H9 (cell line): Measurements from ENCODE around the gene RUNX2. TPM values are rescaled to one million over a fixed set of nuclear protein-coding genes. Genes with fewer than 3 reads are reported as not detected.

ENCODE experiments used
- DNase-seq: peaks from one replicate; pipeline ENCODE4 v3.0.0-alpha.2; 2017
- H2AFZ ChIP-seq: one replicate; pipeline ENCODE4 v1.6.1; 2013; ENCODE audit warnings: mild to moderate bottlenecking, low read length, control low read depth, moderate library complexity
- H2AK5ac ChIP-seq: 2 replicates; pipeline ENCODE4 v1.6.1; 2013; ENCODE audit warnings: low read length, control low read depth, mixed read lengths; ENCODE audit not compliant: insufficient read length
- H2BK120ac ChIP-seq: one replicate; pipeline ENCODE4 v1.6.1; 2013; ENCODE audit warnings: low read depth, mild to moderate bottlenecking, low read length, control low read depth, inconsistent platforms; ENCODE audit not compliant: poor library complexity, severe bottlenecking
- H2BK12ac ChIP-seq: 2 replicates; pipeline ENCODE4 v1.6.1; 2013; ENCODE audit warnings: low read length, control low read depth, mixed read lengths, low read depth; ENCODE audit not compliant: insufficient read length
- H2BK15ac ChIP-seq: 2 replicates; pipeline ENCODE4 v1.6.1; 2013; ENCODE audit warnings: low read depth, low read length, control low read depth
- H2BK20ac ChIP-seq: one replicate; pipeline ENCODE4 v1.6.1; 2013; ENCODE audit warnings: low read depth, mild to moderate bottlenecking, low read length, control low read depth, inconsistent platforms; ENCODE audit not compliant: poor library complexity, severe bottlenecking
- H2BK5ac ChIP-seq: 2 replicates; pipeline ENCODE4 v1.6.1; 2013; ENCODE audit warnings: low read length, control low read depth, mixed read lengths; ENCODE audit not compliant: insufficient read length
- H3K14ac ChIP-seq: 2 replicates; pipeline ENCODE4 v1.6.1; 2013; ENCODE audit warnings: low read length, control low read depth; ENCODE audit not compliant: insufficient read depth
- H3K18ac ChIP-seq: 2 replicates; pipeline ENCODE4 v1.6.1; 2013; ENCODE audit warnings: low read depth, mild to moderate bottlenecking, mixed read lengths, low read length, control low read depth; ENCODE audit not compliant: insufficient read length
- H3K23ac ChIP-seq: 2 replicates; pipeline ENCODE4 v1.6.1; 2013; ENCODE audit warnings: low read length, control low read depth, mixed read lengths, low read depth; ENCODE audit not compliant: insufficient read length
- H3K23me2 ChIP-seq: 2 replicates; pipeline ENCODE4 v1.6.1; 2013; ENCODE audit warnings: low read depth, mild to moderate bottlenecking, mixed read lengths, low read length, control low read depth; ENCODE audit not compliant: insufficient read length, poor library complexity, severe bottlenecking
- H3K27ac ChIP-seq: 2 replicates; pipeline ENCODE4 v1.5.1; 2013; ENCODE audit warnings: low read length, control low read depth, mixed read lengths, low read depth; ENCODE audit not compliant: insufficient read length
- H3K27me3 ChIP-seq: 2 replicates; pipeline ENCODE4 v1.6.1; 2013; ENCODE audit warnings: low read length, control low read depth, inconsistent platforms; ENCODE audit not compliant: insufficient read depth
- H3K4ac ChIP-seq: 2 replicates; pipeline ENCODE4 v1.6.1; 2013; ENCODE audit warnings: low read depth, mild to moderate bottlenecking, control low read depth, inconsistent platforms, low read length, moderate library complexity
- H3K4me1 ChIP-seq: 2 replicates; pipeline ENCODE4 v1.6.1; 2013; ENCODE audit warnings: low read length, control low read depth, inconsistent platforms; ENCODE audit not compliant: insufficient read depth
- H3K4me2 ChIP-seq: 2 replicates; pipeline ENCODE4 v1.6.1; 2013; ENCODE audit warnings: low read length, control low read depth, mixed read lengths; ENCODE audit not compliant: insufficient read length, insufficient read depth
- H3K56ac ChIP-seq: 2 replicates; pipeline ENCODE4 v1.6.1; 2013; ENCODE audit warnings: low read depth, mild to moderate bottlenecking, mixed read lengths, low read length, control low read depth; ENCODE audit not compliant: insufficient read length
- H3K79me1 ChIP-seq: 2 replicates; pipeline ENCODE4 v1.6.1; 2013; ENCODE audit warnings: low read depth, mild to moderate bottlenecking, moderate library complexity, low read length, control low read depth, inconsistent platforms; ENCODE audit not compliant: insufficient read depth, poor library complexity, severe bottlenecking
- H3K79me2 ChIP-seq: 2 replicates; pipeline ENCODE4 v1.6.1; 2013; ENCODE audit warnings: low read length, control low read depth, inconsistent platforms; ENCODE audit not compliant: insufficient read depth
- H3K9ac ChIP-seq: 2 replicates; pipeline ENCODE4 v1.6.1; 2013; ENCODE audit warnings: low read length, control low read depth, mixed read lengths; ENCODE audit not compliant: insufficient read length; ENCODE audit errors: extremely low read depth
- H3K9me3 ChIP-seq: one replicate; pipeline ENCODE4 v1.6.1; 2013; ENCODE audit warnings: low read depth, low read length, inconsistent platforms; ENCODE audit not compliant: control insufficient read depth
- H3T11ph ChIP-seq: one replicate; pipeline ENCODE4 v1.6.1; 2013; ENCODE audit warnings: mild to moderate bottlenecking, low read length, control low read depth, inconsistent platforms
- H4K20me1 ChIP-seq: one replicate; pipeline ENCODE4 v1.6.1; 2013; ENCODE audit not compliant: control insufficient read depth, insufficient read length, insufficient read depth
- H4K5ac ChIP-seq: 2 replicates; pipeline ENCODE4 v1.6.1; 2013; ENCODE audit warnings: low read depth, mild to moderate bottlenecking, mixed read lengths, low read length, control low read depth; ENCODE audit not compliant: insufficient read length
- H4K8ac ChIP-seq: replicated peaks from 2 replicates; pipeline ENCODE4 v1.6.1; 2013; ENCODE audit warnings: low read length, control low read depth, mixed read lengths, low read depth; ENCODE audit not compliant: insufficient read length
- H4K91ac ChIP-seq: 2 replicates; pipeline ENCODE4 v1.6.1; 2013; ENCODE audit warnings: low read depth, mild to moderate bottlenecking, moderate library complexity, mixed read lengths, low read length, control low read depth; ENCODE audit not compliant: insufficient read length
- H3K27ac Mint-ChIP-seq, 3 experiments: 2 replicates in 2 of 3; 3 replicates in 1 of 3; pipeline ENCODE4 v1.8.0; 2020 to 2021; ENCODE audit warnings: mixed read lengths in 3 of 3, mild to moderate bottlenecking in 1 of 3, moderate library complexity in 1 of 3
- H3K27me3 Mint-ChIP-seq: 2 replicates; pipeline ENCODE4 v1.8.0; 2021; ENCODE audit warnings: low read depth, mild to moderate bottlenecking, moderate library complexity, mixed read lengths
- H3K36me3 Mint-ChIP-seq, 3 experiments: 2 replicates in 2 of 3; 3 replicates in 1 of 3; pipeline ENCODE4 v1.8.0; 2020 to 2021; ENCODE audit warnings: low read depth in 3 of 3, mixed read lengths in 3 of 3; ENCODE audit not compliant: insufficient read depth in 1 of 3
- H3K4me1 Mint-ChIP-seq, 2 experiments: 2 replicates each; pipeline ENCODE4 v1.8.0; 2020; ENCODE audit warnings: mixed read lengths in 2 of 2
- H3K4me3 Mint-ChIP-seq, 2 experiments: 2 replicates in 1 of 2; 3 replicates in 1 of 2; pipeline ENCODE4 v1.8.0; 2020 to 2021; ENCODE audit warnings: mild to moderate bottlenecking in 2 of 2, mixed read lengths in 2 of 2, moderate library complexity in 1 of 2
- H3K9me3 Mint-ChIP-seq, 2 experiments: 2 replicates in 1 of 2; 3 replicates in 1 of 2; pipeline ENCODE4 v1.8.0; 2020; ENCODE audit warnings: mild to moderate bottlenecking in 2 of 2, mixed read lengths in 2 of 2, moderate library complexity in 1 of 2
- WGBS: extraction: QIAGEN DNeasy Blood & Tissue Kit; methylation state at CpG from one replicate; pipeline ENCODE4 v1.1.7; 2013; ENCODE audit warnings: missing lambda C conversion rate, low lambda C conversion rate, mixed read lengths; ENCODE audit not compliant: insufficient read length; ENCODE audit errors: extremely low coverage; 5-methylcytosine and 5-hydroxymethylcytosine counted together
- total RNA-seq: library from RNA; stranded (reverse); gene quantifications from 2 replicates; pipeline ENCODE4 v1.2.1, GENCODE V29; 2021
- TF ChIP-seq, protein P1 (sequence below): fragments of 200-600 bp; sonication (generic); conservative IDR thresholded peaks from 3 replicates; pipeline ENCODE4 v1.8.0; 2021; ENCODE audit warnings: antibody characterized with exemption, mild to moderate bottlenecking

The RUNX2 gene
- total RNA-seq, 1 experiment from 2014 or later: 0.15 TPM

DNA sequence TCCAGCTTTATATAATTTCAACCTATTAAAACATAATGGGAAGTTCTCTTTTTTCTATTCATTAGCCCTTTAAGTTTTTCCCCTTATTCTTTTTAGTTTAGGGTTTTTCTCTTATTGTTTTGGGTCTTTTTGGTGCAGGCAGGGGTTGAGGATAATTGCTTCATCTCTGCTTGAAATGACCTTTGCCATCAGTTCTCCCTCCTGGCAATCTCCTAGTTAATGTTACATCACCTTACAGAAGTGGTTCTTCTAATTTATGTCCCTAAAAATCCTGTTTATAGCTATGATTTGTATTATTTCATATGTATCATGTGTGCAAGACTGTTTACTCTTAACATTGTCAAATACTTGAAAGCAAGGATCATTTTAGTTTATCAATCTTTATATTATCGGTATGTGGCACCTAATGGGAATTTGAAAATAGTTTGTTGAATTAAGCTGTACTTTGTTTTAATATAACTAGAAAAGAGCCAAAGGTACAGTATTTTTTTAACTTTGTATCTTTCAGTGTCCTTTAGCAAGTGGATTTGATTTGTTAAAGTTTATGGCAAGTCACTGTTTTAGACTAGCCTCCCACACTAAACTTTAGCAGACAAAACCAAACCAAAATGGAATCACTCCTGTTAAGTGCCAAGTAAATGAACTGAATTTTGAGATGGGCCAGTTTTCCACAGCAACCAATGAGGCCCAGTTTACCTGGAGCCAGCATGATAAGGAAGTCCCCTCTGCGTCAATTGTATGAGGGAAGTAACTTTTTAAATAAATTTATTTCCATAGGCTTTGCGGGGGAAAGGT lies 26.6 kb upstream of the RUNX2 start:
- Histone ChIP-seq H2AK5ac (no peak overlapping the region), H3K4ac (no peak overlapping the region), H4K5ac (no peak overlapping the region), H3K27ac (no peak overlapping the region), H3K79me1 (no peaks in the 10 kb centered on the region), H3K14ac (no peak overlapping the region), H3K23me2 (no peaks in the 10 kb centered on the region), H3K79me2 (no peaks in the 10 kb centered on the region), H3T11ph (no peak overlapping the region), H3K9ac (no peak overlapping the region), H3K23ac (no peak overlapping the region), H2BK120ac (no peak overlapping the region), H4K8ac (no peak overlapping the region), H2BK20ac (no peak overlapping the region), H3K4me1 (no peaks in the 10 kb centered on the region), H3K27me3 (no peaks in the 10 kb centered on the region), H2BK5ac (no peak overlapping the region), H3K18ac (no peak overlapping the region), H2BK15ac (no peak overlapping the region), H3K4me2 (no peak overlapping the region), H3K9me3 (no peaks in the 10 kb centered on the region), H3K56ac (no peak overlapping the region), H4K91ac (no peak overlapping the region), H2BK12ac (no peak overlapping the region), H2AFZ (no peak overlapping the region), H4K20me1 (no peaks in the 10 kb centered on the region)
- Mint-ChIP-seq H3K4me3 (no peak overlapping the region), H3K4me1 (no peaks in the 10 kb centered on the region), H3K9me3 (peaks cover 10 to 12% of the 10 kb centered on the region in 2 experiments), H3K27me3 (no peaks in the 10 kb centered on the region), H3K36me3 (peaks cover 11 to 14% (median 14%) of the 10 kb centered on the region in 3 experiments), H3K27ac (no peak overlapping the region)
- WGBS: no CpG with 5 or more reads among the region's 3 CpGs
- DNase-seq: no peak
- TF ChIP-seq, protein P1, sequence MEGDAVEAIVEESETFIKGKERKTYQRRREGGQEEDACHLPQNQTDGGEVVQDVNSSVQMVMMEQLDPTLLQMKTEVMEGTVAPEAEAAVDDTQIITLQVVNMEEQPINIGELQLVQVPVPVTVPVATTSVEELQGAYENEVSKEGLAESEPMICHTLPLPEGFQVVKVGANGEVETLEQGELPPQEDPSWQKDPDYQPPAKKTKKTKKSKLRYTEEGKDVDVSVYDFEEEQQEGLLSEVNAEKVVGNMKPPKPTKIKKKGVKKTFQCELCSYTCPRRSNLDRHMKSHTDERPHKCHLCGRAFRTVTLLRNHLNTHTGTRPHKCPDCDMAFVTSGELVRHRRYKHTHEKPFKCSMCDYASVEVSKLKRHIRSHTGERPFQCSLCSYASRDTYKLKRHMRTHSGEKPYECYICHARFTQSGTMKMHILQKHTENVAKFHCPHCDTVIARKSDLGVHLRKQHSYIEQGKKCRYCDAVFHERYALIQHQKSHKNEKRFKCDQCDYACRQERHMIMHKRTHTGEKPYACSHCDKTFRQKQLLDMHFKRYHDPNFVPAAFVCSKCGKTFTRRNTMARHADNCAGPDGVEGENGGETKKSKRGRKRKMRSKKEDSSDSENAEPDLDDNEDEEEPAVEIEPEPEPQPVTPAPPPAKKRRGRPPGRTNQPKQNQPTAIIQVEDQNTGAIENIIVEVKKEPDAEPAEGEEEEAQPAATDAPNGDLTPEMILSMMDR: no peak
